Activated T-cell treated with anti-CD3 and anti-CD28 coated beads, Interleukin-2, amount 50 U/mL, for 72 hours (primary cell): ENCODE data around the gene RPIA. TPM values are rescaled to one million over a fixed set of nuclear protein-coding genes. Genes with fewer than 3 reads are reported as not detected.
"Not testable (repeated sequence)": the region's sequence is repeated elsewhere in the genome, so short reads cannot be mapped to it uniquely, and the experiment has no call there.

ENCODE experiments used
- ATAC-seq, 2 donors: fragments of 150-1000 bp; cut with Tn5 transposase; replicated peaks in 1 of 2; 2 replicates each; pipeline ENCODE4 v1.10.0; 2021; ENCODE audit warnings: moderate library complexity in 2 of 2, mild to moderate bottlenecking in 1 of 2
- DNase-seq, 2 donors: peaks; one replicate each; pipeline ENCODE4 v3.0.0; 2021 to 2022; ENCODE audit warnings: mixed read lengths in 1 of 2
- H3K27ac Mint-ChIP-seq: one replicate; pipeline ENCODE4 v1.8.0; 2022; ENCODE audit warnings: mild to moderate bottlenecking, moderate library complexity, mixed read lengths
- H3K27me3 Mint-ChIP-seq: one replicate; pipeline ENCODE4 v1.8.0; 2022; ENCODE audit warnings: low read depth, mixed read lengths
- H3K36me3 Mint-ChIP-seq, 2 donors: one replicate each; pipeline ENCODE4 v1.8.0; 2022; ENCODE audit warnings: mixed read lengths in 2 of 2, mild to moderate bottlenecking in 1 of 2; ENCODE audit not compliant: insufficient read depth in 2 of 2
- H3K4me1 Mint-ChIP-seq: one replicate; pipeline ENCODE4 v1.8.0; 2022; ENCODE audit warnings: low read depth, mixed read lengths
- H3K4me3 Mint-ChIP-seq, 2 donors: one replicate each; pipeline ENCODE4 v1.8.0; 2022; ENCODE audit warnings: mild to moderate bottlenecking in 2 of 2, mixed read lengths in 2 of 2, moderate library complexity in 2 of 2
- H3K9me3 Mint-ChIP-seq, 2 donors: one replicate each; pipeline ENCODE4 v1.8.0; 2022; ENCODE audit warnings: mixed read lengths in 2 of 2
- total RNA-seq, 2 donors: library from RNA; stranded (reverse); gene quantifications; one replicate each; pipeline ENCODE4 v1.2.3, GENCODE V29; 2022

RPIA gene
- total RNA-seq, 2 donors from 2014 or later: 32.3 to 43.8 TPM

DNA sequence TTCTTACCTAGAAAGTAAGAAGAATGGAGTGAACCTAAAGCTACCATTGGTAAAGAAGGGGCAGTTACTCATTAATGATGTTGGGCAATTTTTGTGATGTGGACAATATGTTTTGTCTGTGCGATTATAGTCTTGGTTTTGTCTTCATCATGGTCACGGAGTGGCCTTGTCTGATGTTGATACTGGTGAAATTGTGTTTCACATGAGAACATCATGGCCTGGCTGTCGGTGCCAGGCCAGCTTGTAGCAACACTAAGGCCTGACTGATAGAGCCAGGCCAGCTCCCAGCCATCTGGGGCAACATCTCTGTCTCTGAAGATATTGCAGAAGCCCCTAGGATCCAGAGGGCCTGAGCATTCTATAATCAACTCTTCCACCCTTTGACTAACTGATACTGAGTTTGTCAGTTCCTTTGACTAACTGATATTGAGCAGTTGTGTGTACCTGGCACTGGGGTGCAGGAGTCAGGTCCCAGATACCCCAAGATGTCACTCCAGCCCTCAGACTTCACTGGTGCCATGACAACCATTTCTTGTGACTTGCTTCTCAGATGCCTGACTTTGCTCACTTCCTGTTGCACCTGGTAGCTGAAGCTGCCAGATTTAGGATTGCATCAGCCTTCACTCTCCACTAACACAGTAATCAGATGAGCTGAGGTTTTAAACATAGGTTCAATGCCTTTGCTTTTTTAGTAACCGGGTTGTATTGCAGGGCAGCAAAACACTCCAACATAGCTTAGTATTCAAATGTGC, 62.5 kb downstream of the RPIA start:
- Mint-ChIP-seq H3K4me3 (peak overlapping the region; percentile 69 to 72), H3K4me1 (peaks cover 49% of the 10 kb centered on the region)

GRCh38 chr2:88754585-88755320, 63.3 kb downstream of the RPIA start:
- DNase-seq (peak in 1 of 2 donors; percentile 18), ATAC-seq (peak; percentile 27 to 49)
- Mint-ChIP-seq H3K4me3 (peak overlapping the region; percentile 69 to 72), H3K27me3 (no peaks in the 10 kb centered on the region), H3K4me1 (peaks cover 49% of the 10 kb centered on the region), H3K9me3 (peaks cover 13% of the 10 kb centered on the region in 2 donors), H3K27ac (peak overlapping the region; percentile 91), H3K36me3 (peaks cover 15 to 50% of the 10 kb centered on the region in 2 donors)

More for the DNA sequence above, 62.5 kb downstream of the RPIA start:
- ATAC-seq (peak; percentile 93 to 95), DNase-seq (peak; percentile 58 to 60)
- Mint-ChIP-seq H3K9me3 (peaks cover 12 to 13% of the 10 kb centered on the region in 2 donors), H3K27me3 (no peaks in the 10 kb centered on the region), H3K36me3 (peaks cover 15 to 50% of the 10 kb centered on the region in 2 donors), H3K27ac (peak overlapping the region; percentile 91)

DNA sequence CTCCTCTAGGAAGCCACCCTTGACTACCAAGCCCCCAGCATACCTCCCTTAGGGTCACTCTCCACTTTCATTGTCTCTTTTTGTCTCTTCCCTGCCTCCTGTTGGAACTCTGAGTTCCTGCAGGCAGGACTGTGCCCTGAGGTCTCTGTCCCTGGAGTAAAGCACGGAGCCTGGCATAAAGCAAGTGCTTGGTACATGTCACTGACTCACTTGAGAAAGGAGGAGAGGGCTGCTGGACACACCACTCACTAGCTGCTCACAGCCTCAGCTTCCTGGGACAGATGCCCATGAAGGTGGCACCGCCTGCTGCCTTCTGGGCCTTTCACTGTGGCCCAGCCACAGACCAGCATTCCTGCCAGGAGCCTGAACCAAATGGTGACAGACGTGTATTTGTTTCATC, 64.4 kb downstream of the RPIA start:
- ATAC-seq (no peak), DNase-seq (no peak)
- H3K4me1 Mint-ChIP-seq: peaks cover 49% of the 10 kb centered on the region
- no peak overlapping the region for H3K4me3 Mint-ChIP-seq
- H3K36me3 Mint-ChIP-seq: peaks cover 16 to 51% of the 10 kb centered on the region in 2 donors
- peaks cover 15 to 16% of the 10 kb centered on the region in 2 donors for H3K9me3 Mint-ChIP-seq
- no peaks in the 10 kb centered on the region for H3K27me3 Mint-ChIP-seq
- H3K27ac Mint-ChIP-seq: peak overlapping the region; percentile 87

DNA sequence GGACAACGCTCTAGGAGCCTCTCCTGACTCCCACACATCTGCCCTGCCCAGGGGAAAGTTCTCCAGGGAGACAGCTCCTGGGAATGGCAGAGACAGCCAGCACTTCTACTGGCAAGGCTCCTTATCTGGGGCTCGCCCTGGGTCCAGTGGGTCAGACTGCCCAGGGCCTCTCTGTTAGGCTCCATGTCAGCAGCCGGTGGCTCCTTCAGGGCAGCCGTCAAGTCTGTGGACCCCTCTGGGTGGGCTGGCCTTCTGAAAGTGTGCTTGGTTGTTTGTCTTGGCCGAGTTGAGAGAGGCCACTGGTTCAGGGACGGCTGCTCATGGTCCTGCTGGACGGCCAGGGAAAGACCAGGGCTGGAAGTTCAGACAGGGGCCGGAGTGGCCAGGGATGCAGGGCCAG, 65.6 kb downstream of the RPIA start:
- DNase-seq: no peak
- Mint-ChIP-seq H3K27ac (no peak overlapping the region), H3K36me3 (peaks cover 16 to 44% of the 10 kb centered on the region in 2 donors), H3K4me3 (no peak overlapping the region), H3K9me3 (peaks cover 15 to 16% of the 10 kb centered on the region in 2 donors), H3K27me3 (no peaks in the 10 kb centered on the region), H3K4me1 (peaks cover 46% of the 10 kb centered on the region)
- ATAC-seq: no peak

- peaks cover 16 to 38% of the 10 kb centered on the region in 2 donors for H3K36me3 Mint-ChIP-seq
- peaks cover 29% of the 10 kb centered on the region for H3K4me1 Mint-ChIP-seq
- H3K27ac Mint-ChIP-seq: not testable (repeated sequence)
Observed at GRCh38 chr2:88758702-88759101, 67.2 kb downstream of the RPIA start.

GRCh38 chr2:88760819-88761598, 69.5 kb downstream of the RPIA start:
- Mint-ChIP-seq H3K4me3 (no peak overlapping the region), H3K27me3 (peaks cover 15% of the 10 kb centered on the region), H3K4me1 (peaks cover 14% of the 10 kb centered on the region), H3K27ac (no peak overlapping the region), H3K9me3 (peaks cover 16 to 19% of the 10 kb centered on the region in 2 donors), H3K36me3 (peaks cover 9 to 33% of the 10 kb centered on the region in 2 donors)
- ATAC-seq (peak in 1 of 2 donors; percentile 41), DNase-seq (no peak)

More at GRCh38 chr2:88758702-88759101, 67.2 kb downstream of the RPIA start:
- ATAC-seq, H3K27me3 Mint-ChIP-seq, H3K4me3 Mint-ChIP-seq, DNase-seq: not testable (repeated sequence)
- H3K9me3 Mint-ChIP-seq: peaks cover 16 to 19% of the 10 kb centered on the region in 2 donors

GRCh38 chr2:88764141-88764849, 72.8 kb downstream of the RPIA start:
- H3K36me3 Mint-ChIP-seq: peaks cover 1 to 11% of the 10 kb centered on the region in 2 donors
- H3K4me1 Mint-ChIP-seq: peaks cover 12% of the 10 kb centered on the region

DNA sequence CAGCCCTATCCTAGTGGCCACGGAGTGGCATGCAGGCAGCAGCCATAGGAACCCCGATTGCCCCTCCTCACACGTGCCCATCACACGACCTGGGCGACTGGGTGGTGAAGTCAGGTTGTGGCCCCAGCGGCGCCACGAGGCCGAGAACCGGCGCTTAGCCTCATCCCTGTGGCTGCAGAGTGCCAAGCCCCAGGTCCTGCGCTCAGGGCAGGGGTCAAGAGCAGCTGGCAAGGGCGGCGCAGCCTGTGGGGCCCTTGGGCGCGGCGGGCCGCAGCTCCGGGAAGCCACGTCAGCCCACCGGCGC, 73.3 kb downstream of the RPIA start:
- ATAC-seq: no peak
- Mint-ChIP-seq H3K9me3 (peaks cover 2 to 6% of the 10 kb centered on the region in 2 donors), H3K27me3 (peaks cover 17% of the 10 kb centered on the region), H3K27ac (no peak overlapping the region), H3K36me3 (peaks cover 1 to 10% of the 10 kb centered on the region in 2 donors), H3K4me3 (peak overlapping the region; percentile 58 to 87), H3K4me1 (peaks cover 12% of the 10 kb centered on the region)
- no peak for DNase-seq

More at GRCh38 chr2:88764141-88764849, 72.8 kb downstream of the RPIA start:
- no peak for ATAC-seq
- Mint-ChIP-seq H3K9me3 (peaks cover 2 to 6% of the 10 kb centered on the region in 2 donors), H3K4me3 (peak overlapping the region; percentile 29 to 58), H3K27ac (no peak overlapping the region), H3K27me3 (peaks cover 17% of the 10 kb centered on the region)
- DNase-seq: no peak

DNA sequence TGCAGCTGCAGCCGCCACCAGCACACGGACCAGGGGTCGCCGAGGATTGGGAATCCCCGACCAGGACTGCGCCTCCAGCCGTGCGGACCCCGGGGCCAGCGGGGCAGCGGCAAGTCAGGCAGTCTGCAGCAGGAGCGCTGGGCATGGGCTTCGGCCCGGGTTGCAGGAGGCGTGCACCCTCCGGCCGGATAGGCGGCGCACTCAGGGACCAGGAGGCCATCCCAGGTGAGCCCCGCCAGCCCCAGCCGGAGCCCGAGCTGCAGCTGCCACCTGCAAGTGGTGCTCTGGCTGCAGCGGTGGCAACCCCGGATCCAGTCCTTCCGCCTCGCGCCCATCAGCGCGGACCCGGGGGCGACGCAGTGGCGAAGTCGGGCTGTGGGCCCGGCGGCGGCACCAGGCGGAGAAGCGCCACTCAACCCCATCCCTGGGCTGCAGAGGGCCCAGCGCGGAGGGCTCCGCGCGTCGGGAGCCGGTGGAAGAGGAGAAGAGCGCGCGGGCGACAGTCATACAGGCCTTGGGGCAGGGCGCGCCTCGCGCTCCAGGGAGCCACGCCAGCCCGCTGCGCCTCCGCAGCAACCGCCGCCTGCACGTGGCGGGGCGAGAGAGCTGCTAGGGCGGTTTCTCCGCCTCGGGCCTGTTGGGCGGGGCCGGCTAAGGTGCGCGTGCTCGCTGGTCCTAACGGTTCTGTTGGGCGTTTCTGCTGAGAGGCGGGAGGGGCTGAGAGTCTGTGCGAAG, 73.8 kb downstream of the RPIA start:
- H3K36me3 Mint-ChIP-seq: peaks cover 1 to 8% of the 10 kb centered on the region in 2 donors

DNA sequence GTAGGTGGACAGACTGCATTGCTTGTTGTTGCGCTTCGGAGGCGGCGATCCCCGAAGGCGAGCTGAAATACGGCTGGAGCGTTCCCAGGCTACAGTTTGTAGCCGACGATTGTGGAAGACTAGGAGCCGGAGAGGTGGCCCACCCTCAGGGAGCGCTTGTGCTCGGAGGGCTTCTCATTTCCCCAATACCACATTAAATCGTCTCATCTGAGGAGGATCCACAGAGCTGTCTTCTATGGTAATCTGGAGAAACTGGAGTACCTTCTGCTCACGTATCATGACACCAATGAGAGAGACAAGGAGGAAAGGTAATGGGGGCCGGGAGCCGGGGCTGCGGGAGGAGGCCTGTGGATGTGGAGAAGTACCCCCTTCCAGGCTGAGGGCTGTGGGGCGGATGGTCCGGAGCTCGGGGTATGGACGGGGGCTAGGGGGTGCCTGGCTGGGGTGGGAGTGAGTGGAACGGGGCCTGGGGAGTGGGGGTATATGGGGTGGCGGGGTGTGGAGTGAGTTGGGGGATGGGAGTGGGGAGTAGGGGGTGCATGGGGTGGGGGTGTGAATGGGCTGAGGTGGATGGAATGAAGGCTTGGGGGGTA, 74.5 kb downstream of the RPIA start:
- Mint-ChIP-seq H3K4me1 (peaks cover 12% of the 10 kb centered on the region), H3K4me3 (peak overlapping the region; percentile 87 to 91), H3K27me3 (peaks cover 17% of the 10 kb centered on the region)
- peak in 1 of 2 donors; percentile 7 for ATAC-seq
- H3K9me3 Mint-ChIP-seq, DNase-seq, H3K27ac Mint-ChIP-seq, H3K36me3 Mint-ChIP-seq: not testable (repeated sequence)

More for the DNA sequence above, 73.8 kb downstream of the RPIA start:
- peak; percentile 78 to 92 for ATAC-seq
- Mint-ChIP-seq H3K27me3 (peaks cover 17% of the 10 kb centered on the region), H3K9me3 (peaks cover 2 to 6% of the 10 kb centered on the region in 2 donors), H3K4me3 (peak overlapping the region; percentile 87 to 91), H3K4me1 (peaks cover 12% of the 10 kb centered on the region), H3K27ac (no peak overlapping the region)
- DNase-seq: peak; percentile 57 to 79

- ATAC-seq: no peak
- peaks cover 7% of the 10 kb centered on the region for H3K27me3 Mint-ChIP-seq
- DNase-seq: no peak
- H3K9me3 Mint-ChIP-seq: peaks cover 0 to 2% of the 10 kb centered on the region in 2 donors
- H3K4me1 Mint-ChIP-seq: peaks cover 6% of the 10 kb centered on the region
- no peak overlapping the region for H3K4me3 Mint-ChIP-seq
- H3K36me3 Mint-ChIP-seq: peaks cover 0 to 1% of the 10 kb centered on the region in 2 donors
- H3K27ac Mint-ChIP-seq: no peak overlapping the region
Observed at GRCh38 chr2:88770016-88770415, 78.5 kb downstream of the RPIA start.
